Osteoblast (primary cell): ENCODE results near the gene INO80. TPM values are rescaled to one million over a fixed set of nuclear protein-coding genes. Genes with fewer than 3 reads are reported as not detected.

Source experiments
- DNase-seq: peaks from one replicate; pipeline ENCODE4 v3.0.0; 2011; ENCODE audit warnings: low spot score, mixed read lengths; ENCODE audit not compliant: insufficient read length; ENCODE audit errors: missing footprints
- H2AFZ ChIP-seq: 2 replicates; pipeline ENCODE4 v1.6.0; 2011; ENCODE audit warnings: mild to moderate bottlenecking, low read length
- H3K27ac ChIP-seq: 2 replicates; pipeline ENCODE4 v1.5.1; 2011; ENCODE audit warnings: mild to moderate bottlenecking, low read depth, low read length, moderate library complexity
- H3K27me3 ChIP-seq: 2 replicates; pipeline ENCODE4 v1.6.0; 2012; ENCODE audit warnings: mild to moderate bottlenecking, control low read depth, inconsistent platforms, low read length, moderate library complexity; ENCODE audit not compliant: insufficient read depth
- H3K36me3 ChIP-seq: 2 replicates; pipeline ENCODE4 v1.5.1; 2011; ENCODE audit warnings: mild to moderate bottlenecking, low read length, control low read depth, moderate library complexity; ENCODE audit not compliant: insufficient read depth
- H3K4me1 ChIP-seq: 2 replicates; pipeline ENCODE4 v1.5.1; 2011; ENCODE audit warnings: mild to moderate bottlenecking, low read length, control low read depth, moderate library complexity; ENCODE audit not compliant: insufficient read depth
- H3K4me2 ChIP-seq: 2 replicates; pipeline ENCODE4 v1.6.0; 2011; ENCODE audit warnings: mild to moderate bottlenecking, low read length; ENCODE audit not compliant: insufficient read depth
- H3K4me3 ChIP-seq: fragments of 200-600 bp; sonication (generic); 3 replicates; pipeline ENCODE4 v1.5.1; 2012; ENCODE audit warnings: mild to moderate bottlenecking, low read length, inconsistent platforms; ENCODE audit not compliant: insufficient read depth
- H3K79me2 ChIP-seq: 2 replicates; pipeline ENCODE4 v1.6.0; 2012; ENCODE audit warnings: mild to moderate bottlenecking, low read length, control low read depth, inconsistent platforms; ENCODE audit not compliant: insufficient read depth
- H3K9me3 ChIP-seq: 2 replicates; pipeline ENCODE4 v1.5.1; 2011; ENCODE audit warnings: low read depth, low read length, control low read depth
- H4K20me1 ChIP-seq: 2 replicates; pipeline ENCODE4 v1.6.0; 2012; ENCODE audit warnings: mild to moderate bottlenecking, low read length, control low read depth; ENCODE audit not compliant: insufficient read depth
- total RNA-seq: library from RNA; depleted of rRNA; stranded (reverse); fragments of >200 nt; gene quantifications from 2 replicates; pipeline ENCODE4 v1.2.3, GENCODE V29; 2012
- TF ChIP-seq, protein P1 (sequence below): IDR thresholded peaks from 2 replicates; pipeline ENCODE4 v1.5.1; 2011; ENCODE audit warnings: mild to moderate bottlenecking, low read depth, low read length, moderate library complexity; ENCODE audit errors: extremely low read depth

Gene INO80
- total RNA-seq, 1 donor: 23.5 TPM

DNA sequence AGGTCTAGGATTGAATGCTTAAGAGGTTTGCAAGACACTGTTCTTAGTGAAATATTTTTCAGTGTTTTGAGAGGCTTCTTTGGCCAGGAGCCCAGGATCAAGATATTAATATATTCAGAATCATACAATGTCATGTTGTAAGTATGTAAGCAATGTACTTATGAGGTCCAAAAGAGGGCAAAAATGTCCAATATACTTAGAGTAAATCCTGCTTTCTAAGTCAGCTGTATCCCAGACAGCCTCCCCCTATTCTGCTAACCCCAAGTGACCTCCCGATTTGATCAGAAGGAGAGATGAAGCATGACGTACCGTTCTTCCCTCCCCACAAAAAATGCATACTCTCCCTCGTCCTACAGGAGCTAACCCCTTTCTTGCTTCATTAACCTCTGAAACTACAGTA is 91.9 kb downstream of the INO80 start:
- peak; percentile 75 for DNase-seq
- Histone ChIP-seq H4K20me1 (no peaks in the 10 kb centered on the region), H3K36me3 (peaks cover 34% of the 10 kb centered on the region), H3K4me1 (peaks cover 25% of the 10 kb centered on the region), H3K4me3 (no peak overlapping the region), H3K27ac (peak overlapping the region; percentile 45), H3K9me3 (no peaks in the 10 kb centered on the region), H3K79me2 (peaks cover 11% of the 10 kb centered on the region), H2AFZ (no peak overlapping the region), H3K4me2 (peak overlapping the region; percentile 63), H3K27me3 (no peaks in the 10 kb centered on the region)
- TF ChIP-seq, protein P1, sequence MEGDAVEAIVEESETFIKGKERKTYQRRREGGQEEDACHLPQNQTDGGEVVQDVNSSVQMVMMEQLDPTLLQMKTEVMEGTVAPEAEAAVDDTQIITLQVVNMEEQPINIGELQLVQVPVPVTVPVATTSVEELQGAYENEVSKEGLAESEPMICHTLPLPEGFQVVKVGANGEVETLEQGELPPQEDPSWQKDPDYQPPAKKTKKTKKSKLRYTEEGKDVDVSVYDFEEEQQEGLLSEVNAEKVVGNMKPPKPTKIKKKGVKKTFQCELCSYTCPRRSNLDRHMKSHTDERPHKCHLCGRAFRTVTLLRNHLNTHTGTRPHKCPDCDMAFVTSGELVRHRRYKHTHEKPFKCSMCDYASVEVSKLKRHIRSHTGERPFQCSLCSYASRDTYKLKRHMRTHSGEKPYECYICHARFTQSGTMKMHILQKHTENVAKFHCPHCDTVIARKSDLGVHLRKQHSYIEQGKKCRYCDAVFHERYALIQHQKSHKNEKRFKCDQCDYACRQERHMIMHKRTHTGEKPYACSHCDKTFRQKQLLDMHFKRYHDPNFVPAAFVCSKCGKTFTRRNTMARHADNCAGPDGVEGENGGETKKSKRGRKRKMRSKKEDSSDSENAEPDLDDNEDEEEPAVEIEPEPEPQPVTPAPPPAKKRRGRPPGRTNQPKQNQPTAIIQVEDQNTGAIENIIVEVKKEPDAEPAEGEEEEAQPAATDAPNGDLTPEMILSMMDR: no peak

GRCh38 chr15:41022487-41023090 is 93.5 kb downstream of the INO80 start:
- H3K27me3 ChIP-seq: no peaks in the 10 kb centered on the region
- H2AFZ ChIP-seq: no peak overlapping the region
- H3K9me3 ChIP-seq: no peaks in the 10 kb centered on the region
- peaks cover 10% of the 10 kb centered on the region for H3K79me2 ChIP-seq
- H3K27ac ChIP-seq: no peak overlapping the region
- H4K20me1 ChIP-seq: no peaks in the 10 kb centered on the region
- peaks cover 29% of the 10 kb centered on the region for H3K36me3 ChIP-seq
- H3K4me2 ChIP-seq: no peak overlapping the region
- no peak overlapping the region for H3K4me3 ChIP-seq
- peaks cover 26% of the 10 kb centered on the region for H3K4me1 ChIP-seq
- DNase-seq: no peak
- TF ChIP-seq, protein P1: peak; percentile 84

DNA sequence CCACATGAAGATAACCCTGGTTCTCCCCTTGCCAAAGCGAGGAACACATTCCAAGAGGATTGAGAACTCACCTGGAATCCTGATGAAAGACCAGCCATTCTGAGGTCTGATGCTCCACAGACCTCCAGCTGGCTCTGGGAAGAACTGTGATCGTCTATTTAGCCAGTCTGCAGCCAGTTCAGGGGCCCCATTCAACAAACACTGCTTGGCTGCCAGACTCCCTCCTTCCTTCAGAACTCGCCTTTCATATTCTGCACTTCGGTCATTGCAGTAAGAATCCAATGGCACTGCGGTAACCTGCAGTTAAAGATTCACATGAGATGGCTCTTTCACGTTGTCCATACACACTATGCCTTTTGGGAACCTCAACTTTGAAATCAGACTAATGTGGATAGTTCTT is 95.3 kb downstream of the INO80 start:
- TF ChIP-seq, protein P1: no peak
- no peak overlapping the region for H3K27ac ChIP-seq
- H3K4me2 ChIP-seq: no peak overlapping the region
- no peak for DNase-seq
- peaks cover 16% of the 10 kb centered on the region for H3K79me2 ChIP-seq
- H3K27me3 ChIP-seq: no peaks in the 10 kb centered on the region
- no peaks in the 10 kb centered on the region for H4K20me1 ChIP-seq
- no peak overlapping the region for H2AFZ ChIP-seq
- peaks cover 24% of the 10 kb centered on the region for H3K36me3 ChIP-seq
- H3K4me3 ChIP-seq: no peak overlapping the region
- H3K4me1 ChIP-seq: peaks cover 28% of the 10 kb centered on the region
- no peaks in the 10 kb centered on the region for H3K9me3 ChIP-seq

- Histone ChIP-seq H3K4me2 (no peak overlapping the region), H2AFZ (no peak overlapping the region), H3K27me3 (no peaks in the 10 kb centered on the region), H3K4me1 (peaks cover 28% of the 10 kb centered on the region), H3K27ac (no peak overlapping the region), H4K20me1 (no peaks in the 10 kb centered on the region), H3K36me3 (peaks cover 29% of the 10 kb centered on the region), H3K79me2 (peaks cover 16% of the 10 kb centered on the region), H3K9me3 (no peaks in the 10 kb centered on the region), H3K4me3 (no peak overlapping the region)
- no peak for DNase-seq
- TF ChIP-seq, protein P1: no peak
These were observed 95.8 kb downstream of the INO80 start for GRCh38 chr15:41020311-41020710.
